GM12874 (cell line): Measurements from ENCODE around the gene PRDM15.

ENCODE experiments used
- CTCF ChIP-seq: IDR thresholded peaks from 2 replicates; pipeline ENCODE4 v1.5.1; 2011; ENCODE audit warnings: low read depth, mild to moderate bottlenecking, control low read depth, low read length, moderate library complexity; ENCODE audit not compliant: insufficient read depth

PRDM15 gene

DNA sequence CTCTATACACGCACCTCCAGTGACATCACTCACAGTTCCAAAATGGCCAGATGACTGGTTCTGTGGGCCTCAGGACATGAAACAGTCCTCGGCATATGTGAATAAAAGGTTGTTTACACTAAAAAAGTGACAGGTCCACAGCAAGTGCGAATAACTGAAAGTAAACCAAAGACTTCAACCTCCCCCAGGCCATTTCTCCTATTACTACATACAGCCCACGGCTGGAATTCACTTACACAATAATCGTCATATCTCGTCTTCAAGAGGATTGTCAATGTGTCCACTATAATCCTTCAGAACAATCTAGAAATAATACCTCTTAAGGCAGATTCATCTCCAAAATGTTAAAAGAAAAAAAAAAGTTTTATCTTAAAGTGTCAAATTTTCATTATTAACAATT, 1.9 kb upstream of the PRDM15 start:
- no peak for TF ChIP-seq CTCF

GRCh38 chr21:41880153-41880552, 1.0 kb upstream of the PRDM15 start:
- no peak for TF ChIP-seq CTCF

DNA sequence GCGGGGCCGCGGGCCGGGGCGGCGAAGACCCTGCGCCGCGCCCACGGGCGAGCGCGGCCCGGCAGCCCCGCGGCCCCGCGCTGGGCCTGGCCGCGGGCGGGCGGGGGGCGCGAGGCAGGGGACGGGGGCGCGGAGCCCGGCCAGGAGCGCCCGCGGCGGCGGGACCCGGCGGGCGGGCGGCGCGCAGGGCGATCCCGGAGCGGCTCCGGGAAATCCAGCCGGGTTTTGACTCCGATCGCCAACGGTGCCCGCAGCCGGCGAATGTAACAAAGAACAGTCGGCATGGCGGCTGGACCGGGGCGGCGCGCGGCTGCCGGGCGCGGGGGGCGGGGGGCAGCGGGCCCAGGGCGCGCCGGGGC, 334 bp downstream of the PRDM15 start:
- TF ChIP-seq CTCF: no peak

GRCh38 chr21:41877901-41878830, 978 bp downstream of the PRDM15 start:
- 0 out of 2 replicates have a peak, but pooled peaks have one; percentile 5 for TF ChIP-seq CTCF

DNA sequence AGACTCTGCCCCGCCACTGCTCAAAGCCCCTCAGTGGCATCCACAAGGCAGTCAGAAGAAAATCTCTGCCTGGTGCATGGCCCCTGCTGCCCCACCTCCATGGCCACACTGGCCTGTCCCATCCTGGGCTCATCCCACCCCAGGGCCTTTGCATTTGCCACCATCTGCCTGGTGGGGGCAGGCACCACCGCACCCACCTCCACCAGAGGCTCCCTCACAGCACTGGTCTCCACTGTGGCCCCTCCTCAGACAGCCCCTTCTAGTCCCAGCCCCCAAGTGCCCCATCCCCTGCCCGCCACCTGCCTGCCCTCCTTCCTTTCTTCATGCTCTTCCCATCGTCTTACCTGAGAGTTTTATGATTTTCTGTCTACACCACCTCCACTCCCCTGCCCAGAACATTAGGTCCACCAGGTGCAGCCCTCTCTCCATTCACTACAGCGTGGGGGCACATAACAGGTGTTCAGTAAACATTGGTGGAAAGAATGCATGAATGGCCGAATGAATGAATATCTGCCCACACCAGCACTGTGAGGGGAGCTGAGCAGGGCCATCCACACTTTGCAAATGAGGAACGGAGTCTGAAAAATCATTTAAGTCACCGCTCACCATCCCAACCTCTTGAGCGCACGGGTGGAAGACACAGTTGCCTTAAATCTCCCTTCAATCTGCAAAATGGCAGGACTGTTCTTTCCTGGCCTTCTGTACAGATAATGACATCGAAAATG, 2.1 kb downstream of the PRDM15 start:
- peak; percentile 28; the same call in 1 of the 2 replicates for TF ChIP-seq CTCF

DNA sequence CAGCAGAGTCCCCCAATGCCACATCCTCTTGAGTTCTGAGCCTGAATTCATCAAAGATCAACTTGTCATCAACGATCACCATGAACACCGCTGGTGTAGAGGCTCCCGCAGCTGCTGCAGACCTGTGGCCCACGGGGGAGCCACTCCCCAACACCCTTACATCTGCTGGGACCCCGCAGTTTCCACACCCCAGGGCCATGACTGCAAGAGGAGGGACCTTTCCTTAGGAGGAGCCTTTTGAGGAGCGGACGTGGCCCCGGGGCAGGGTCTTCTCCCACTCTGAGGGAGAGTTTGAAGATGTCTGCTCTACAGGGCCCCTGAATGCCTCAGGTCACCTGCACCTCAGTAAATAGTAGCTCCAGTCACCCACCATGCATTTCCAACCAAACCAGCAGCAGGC, 2.7 kb downstream of the PRDM15 start:
- TF ChIP-seq CTCF: no peak

DNA sequence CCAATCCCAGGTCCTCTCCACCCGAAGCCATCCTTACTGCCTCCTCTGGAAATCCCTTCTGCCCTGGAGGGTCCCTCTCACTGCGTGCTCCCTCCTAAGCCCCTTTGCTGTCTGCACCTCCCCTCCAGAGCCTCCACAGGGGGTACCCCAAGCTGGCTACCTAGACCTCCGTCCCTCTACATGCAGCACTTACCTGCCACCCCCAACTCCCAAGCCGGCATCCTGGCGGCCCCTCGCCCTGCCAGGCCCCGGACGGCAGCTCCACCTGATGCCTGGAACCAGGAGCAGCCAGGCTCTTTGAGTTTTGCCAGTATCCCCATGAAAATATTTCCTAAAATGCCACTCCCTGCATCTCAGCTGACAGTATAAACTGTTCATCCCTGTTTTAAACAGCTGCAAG, 4.1 kb downstream of the PRDM15 start:
- TF ChIP-seq CTCF: no peak
